ENCODE measurements around the gene CDH16. TPM values are rescaled to one million over a fixed set of nuclear protein-coding genes. Genes with fewer than 3 reads are reported as not detected.

The CDH16 gene
- total RNA-seq, 1 donor from 2014 or later: 0.25 TPM

DNA sequence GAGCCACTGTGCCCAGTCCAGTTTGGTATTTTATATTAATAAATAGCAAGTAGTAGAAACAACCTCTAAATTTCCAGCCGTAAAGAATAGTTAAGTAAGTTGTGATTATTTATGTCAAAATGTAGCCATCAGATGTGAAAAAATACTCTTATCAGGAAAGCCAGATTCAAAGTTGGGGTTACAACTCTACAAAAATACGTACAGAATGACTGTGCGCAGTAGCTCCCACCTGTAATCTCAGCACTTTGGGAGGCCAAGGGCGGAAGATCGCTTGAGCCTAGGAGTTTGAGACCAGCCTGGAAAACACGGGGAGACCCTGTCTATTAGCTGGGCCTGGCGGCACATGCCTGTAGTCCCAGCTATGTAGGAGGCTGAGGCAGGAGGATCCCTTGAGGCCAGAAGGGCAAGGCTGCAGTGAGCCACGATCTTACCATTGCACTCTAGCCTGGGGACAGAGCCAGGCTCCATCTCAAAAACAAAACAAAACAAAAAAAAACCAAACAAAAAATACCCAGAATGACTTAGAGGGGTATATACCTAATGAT, 36.6 kb downstream of the CDH16 start:
- H3K27ac ChIP-seq: no peak overlapping the region
- TF ChIP-seq, protein P1, sequence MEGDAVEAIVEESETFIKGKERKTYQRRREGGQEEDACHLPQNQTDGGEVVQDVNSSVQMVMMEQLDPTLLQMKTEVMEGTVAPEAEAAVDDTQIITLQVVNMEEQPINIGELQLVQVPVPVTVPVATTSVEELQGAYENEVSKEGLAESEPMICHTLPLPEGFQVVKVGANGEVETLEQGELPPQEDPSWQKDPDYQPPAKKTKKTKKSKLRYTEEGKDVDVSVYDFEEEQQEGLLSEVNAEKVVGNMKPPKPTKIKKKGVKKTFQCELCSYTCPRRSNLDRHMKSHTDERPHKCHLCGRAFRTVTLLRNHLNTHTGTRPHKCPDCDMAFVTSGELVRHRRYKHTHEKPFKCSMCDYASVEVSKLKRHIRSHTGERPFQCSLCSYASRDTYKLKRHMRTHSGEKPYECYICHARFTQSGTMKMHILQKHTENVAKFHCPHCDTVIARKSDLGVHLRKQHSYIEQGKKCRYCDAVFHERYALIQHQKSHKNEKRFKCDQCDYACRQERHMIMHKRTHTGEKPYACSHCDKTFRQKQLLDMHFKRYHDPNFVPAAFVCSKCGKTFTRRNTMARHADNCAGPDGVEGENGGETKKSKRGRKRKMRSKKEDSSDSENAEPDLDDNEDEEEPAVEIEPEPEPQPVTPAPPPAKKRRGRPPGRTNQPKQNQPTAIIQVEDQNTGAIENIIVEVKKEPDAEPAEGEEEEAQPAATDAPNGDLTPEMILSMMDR (IDR thresholded peaks at IDR 0.05): no peak
- no peak for TF ChIP-seq POLR2A (IDR thresholded peaks at IDR 0.05)
- TF ChIP-seq POLR2AphosphoS5 (IDR thresholded peaks at IDR 0.05; ENCODE audit: insufficient read depth in 1 of 2, low read depth in 1 of 2): no peak
- no peak overlapping the region for H3K4me3 ChIP-seq
- no peak for DNase-seq (ENCODE audit: extremely low spot score in 2 of 2)
- H3K36me3 ChIP-seq: peaks cover 0 to 13% of the 10 kb centered on the region in 2 donors
- no peaks in the 10 kb centered on the region for H3K9me3 ChIP-seq
- intact Hi-C loops (cut with DNase I): no loop called here
- H3K4me1 ChIP-seq: peaks cover 20% of the 10 kb centered on the region
- no peaks in the 10 kb centered on the region for H3K27me3 ChIP-seq

- Histone ChIP-seq H3K27ac (no peak overlapping the region), H3K4me3 (peak overlapping the region in 1 of 2 donors; percentile 93), H3K4me1 (peaks cover 20% of the 10 kb centered on the region), H3K36me3 (peaks cover 0 to 13% of the 10 kb centered on the region in 2 donors), H3K27me3 (no peaks in the 10 kb centered on the region), H3K9me3 (no peaks in the 10 kb centered on the region)
- no peak for DNase-seq (ENCODE audit: extremely low spot score in 2 of 2)
- TF ChIP-seq POLR2A (IDR thresholded peaks at IDR 0.05) (no peak), POLR2AphosphoS5 (IDR thresholded peaks at IDR 0.05; ENCODE audit: insufficient read depth in 1 of 2, low read depth in 1 of 2) (no peak)
- TF ChIP-seq, protein P1 (IDR thresholded peaks at IDR 0.05): no peak
- intact Hi-C loops (cut with DNase I): no loop called here
Observed at GRCh38 chr16:66881560-66881959, 37.1 kb downstream of the CDH16 start.

DNA sequence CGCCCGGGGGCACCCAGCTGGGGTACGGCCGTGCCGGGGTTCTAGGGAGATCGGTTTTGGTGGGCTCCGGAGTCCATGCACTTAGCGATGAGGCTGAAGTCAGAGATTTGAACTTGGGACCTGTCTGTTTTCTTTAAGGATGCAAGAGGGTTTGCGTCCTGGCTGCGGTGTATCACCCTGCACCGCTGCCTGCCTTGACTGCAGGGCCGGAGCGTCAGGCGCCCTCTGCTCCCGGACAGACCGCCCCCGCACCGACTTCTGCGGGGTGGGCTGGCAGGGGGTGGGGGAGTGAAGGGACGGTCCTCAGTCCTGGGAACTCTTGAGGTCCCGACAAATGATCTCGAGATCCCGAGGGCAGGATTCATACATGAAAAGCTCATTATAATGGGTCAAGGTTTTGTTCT, 37.7 kb downstream of the CDH16 start:
- H3K9me3 ChIP-seq: no peaks in the 10 kb centered on the region
- intact Hi-C loops (cut with DNase I): no loop called here
- H3K27me3 ChIP-seq: no peaks in the 10 kb centered on the region
- peak overlapping the region; percentile 83 for H3K27ac ChIP-seq
- peak overlapping the region; percentile 88 to 93 for H3K4me3 ChIP-seq
- H3K36me3 ChIP-seq: peaks cover 0 to 13% of the 10 kb centered on the region in 2 donors
- TF ChIP-seq POLR2AphosphoS5 (IDR thresholded peaks at IDR 0.05; ENCODE audit: insufficient read depth in 1 of 2, low read depth in 1 of 2) (no peak), POLR2A (IDR thresholded peaks at IDR 0.05) (no peak)
- TF ChIP-seq, protein P1 (IDR thresholded peaks at IDR 0.05): no peak
- no peak for DNase-seq (ENCODE audit: extremely low spot score in 2 of 2)
- peaks cover 20% of the 10 kb centered on the region for H3K4me1 ChIP-seq

DNA sequence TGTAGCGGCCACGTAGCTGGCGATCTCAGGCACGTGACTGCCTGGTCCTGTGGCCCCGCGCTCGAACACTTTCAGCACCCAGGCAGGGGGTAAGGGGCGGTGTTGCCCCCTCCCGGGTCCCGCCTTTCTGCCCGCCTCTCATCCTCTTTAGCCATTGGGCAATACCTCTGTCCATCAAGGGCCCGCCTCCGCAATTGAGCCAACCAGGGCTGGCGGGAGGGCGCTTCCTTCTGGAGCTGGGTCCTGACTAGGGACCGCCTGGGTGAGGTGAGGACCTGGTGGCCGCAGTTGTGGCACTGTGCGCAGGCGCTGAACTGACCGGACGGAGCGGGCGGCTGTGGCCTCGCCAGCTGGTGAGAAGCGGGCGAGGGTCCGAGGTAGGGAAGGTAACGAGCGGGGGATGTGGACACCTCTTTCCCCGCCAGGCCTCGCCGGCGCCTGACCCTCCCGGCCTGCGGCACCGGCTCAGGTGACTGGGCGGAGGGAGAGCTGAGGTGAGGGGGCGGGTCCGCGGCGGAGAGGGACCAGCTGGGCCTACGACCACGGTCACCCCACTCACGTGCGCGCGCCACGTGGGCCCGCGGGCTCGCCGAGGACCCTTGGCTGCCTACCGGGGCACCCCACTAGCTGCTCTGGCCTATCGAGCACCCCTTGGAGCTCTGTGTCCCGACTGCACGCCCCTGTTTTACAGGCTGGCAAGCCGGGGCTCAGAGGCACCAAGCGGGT, 38.2 kb downstream of the CDH16 start, which contains the start of gene PDP2:
PDP2 (plus strand) TSS at position 228 of the 726 bp plus-strand sequence. CDS start 3,770 bp downstream, outside the sequence.
- Histone ChIP-seq H3K4me1 (peaks cover 20% of the 10 kb centered on the region), H3K27ac (peak within 1 kb of the TSS; percentile 83), H3K9me3 (no peaks in the 10 kb centered on the region), H3K4me3 (peak within 1 kb of the TSS; percentile 88 to 93), H3K36me3 (peaks cover 0 to 9% of the 10 kb centered on the region in 2 donors), H3K27me3 (no peaks in the 10 kb centered on the region)
- DNase-seq (ENCODE audit: extremely low spot score in 2 of 2): peak in 1 of 2 donors; percentile 96
- intact Hi-C loops (cut with DNase I): no loop called here
- TF ChIP-seq POLR2A (IDR thresholded peaks at IDR 0.05): peak in 1 of 2 donors; percentile 18
- TF ChIP-seq, protein P1 (IDR thresholded peaks at IDR 0.05): peak in 1 of 3 experiments; percentile 16
- peak; percentile 85 to 88 for TF ChIP-seq POLR2AphosphoS5 (IDR thresholded peaks at IDR 0.05; ENCODE audit: insufficient read depth in 1 of 2, low read depth in 1 of 2)

DNA sequence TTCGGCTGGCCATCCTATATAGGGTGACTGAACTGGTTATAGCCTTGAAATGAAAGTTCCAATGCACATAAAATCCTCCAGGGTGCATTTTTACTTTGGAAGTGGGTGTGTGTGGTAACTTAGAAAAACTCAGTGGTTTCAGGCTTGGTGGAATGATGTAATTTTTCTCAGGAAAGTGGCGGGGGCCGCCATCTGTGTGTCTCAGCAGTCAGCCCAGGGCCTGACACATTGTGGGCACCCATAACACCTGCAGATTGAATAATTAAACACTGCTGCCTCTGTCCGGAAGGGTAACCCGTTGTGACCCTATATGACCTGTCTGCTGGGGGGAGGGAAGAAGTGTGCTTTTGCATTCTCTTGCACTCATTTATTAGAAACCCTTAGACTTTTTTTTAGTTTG, 40.6 kb downstream of the CDH16 start:
- Histone ChIP-seq H3K9me3 (no peaks in the 10 kb centered on the region), H3K4me3 (no peak overlapping the region), H3K4me1 (peaks cover 20% of the 10 kb centered on the region), H3K27ac (no peak overlapping the region), H3K36me3 (no peaks in the 10 kb centered on the region), H3K27me3 (no peaks in the 10 kb centered on the region)
- intact Hi-C loops (cut with DNase I): loop anchor here (10.0 kb wide), 1 partner anchor 473 kb away; no protein-coding TSS in a partner anchor
- DNase-seq (ENCODE audit: extremely low spot score in 2 of 2): no peak
- TF ChIP-seq POLR2AphosphoS5 (IDR thresholded peaks at IDR 0.05; ENCODE audit: insufficient read depth in 1 of 2, low read depth in 1 of 2): no peak
- TF ChIP-seq, protein P1 (IDR thresholded peaks at IDR 0.05): no peak
- no peak for TF ChIP-seq POLR2A (IDR thresholded peaks at IDR 0.05)

Data from vagina (tissue), 2 donors.